DOHH2 (cell line): ENCODE measurements around the gene HLA-DRA.
A peak's percentile ranks its signal among the peaks of the same experiment; 100 is the strongest.
"Not testable (repeated sequence)": the region's sequence is repeated elsewhere in the genome, so short reads cannot be mapped to it uniquely, and the experiment has no call there.

ENCODE experiments used
- H3F3A ChIP-seq: fragments of 200-600 bp; sonication (generic), shearing (Covaris generic); 2 replicates; pipeline ENCODE4 v1.6.0; 2016; ENCODE audit warnings: antibody characterized with exemption, mild to moderate bottlenecking; ENCODE audit not compliant: control insufficient read depth, insufficient read depth
- H3K27ac ChIP-seq: fragments of 200-600 bp; sonication (generic); 2 replicates; pipeline ENCODE4 v1.5.1; 2014; ENCODE audit warnings: low read depth, mild to moderate bottlenecking, low read length, moderate library complexity
- H3K27me3 ChIP-seq: fragments of 200-600 bp; sonication (generic); 2 replicates; pipeline ENCODE4 v1.6.1; 2014; ENCODE audit warnings: mild to moderate bottlenecking, low read length, mixed read lengths; ENCODE audit not compliant: control insufficient read depth
- H3K36me3 ChIP-seq: fragments of 200-600 bp; sonication (generic); 2 replicates; pipeline ENCODE4 v1.6.1; 2014; ENCODE audit warnings: mild to moderate bottlenecking, low read length, moderate library complexity, mixed read lengths; ENCODE audit not compliant: control insufficient read depth
- H3K4me1 ChIP-seq: fragments of 200-600 bp; sonication (generic); 2 replicates; pipeline ENCODE4 v1.6.1; 2014; ENCODE audit warnings: mild to moderate bottlenecking, low read length, mixed read lengths; ENCODE audit not compliant: control insufficient read depth
- H3K4me2 ChIP-seq: fragments of 200-600 bp; sonication (generic); 2 replicates; pipeline ENCODE4 v1.6.0; 2014; ENCODE audit warnings: mild to moderate bottlenecking, low read length, moderate library complexity
- H3K4me3 ChIP-seq: fragments of 200-600 bp; sonication (generic); 2 replicates; pipeline ENCODE4 v1.5.1; 2014; ENCODE audit warnings: mild to moderate bottlenecking, low read length, mixed read lengths
- H3K79me2 ChIP-seq: fragments of 200-600 bp; sonication (generic); 2 replicates; pipeline ENCODE4 v1.6.1; 2014; ENCODE audit warnings: mild to moderate bottlenecking, low read length, mixed read lengths; ENCODE audit not compliant: control insufficient read depth
- H3K9me2 ChIP-seq: fragments of 200-600 bp; sonication (generic); replicated peaks from 2 replicates; pipeline ENCODE4 v1.6.1; 2014; ENCODE audit warnings: mild to moderate bottlenecking, low read length, mixed read lengths; ENCODE audit not compliant: control insufficient read depth
- H3K9me3 ChIP-seq: fragments of 200-600 bp; sonication (generic); 2 replicates; pipeline ENCODE4 v1.6.1; 2014; ENCODE audit warnings: antibody characterized with exemption, low read length, mixed read lengths; ENCODE audit not compliant: control insufficient read depth, insufficient read depth
- H4K20me1 ChIP-seq: fragments of 200-600 bp; sonication (generic); 2 replicates; pipeline ENCODE4 v1.6.0; 2014; ENCODE audit warnings: low read depth, mild to moderate bottlenecking, antibody characterized with exemption, low read length, moderate library complexity; ENCODE audit not compliant: control insufficient read depth, insufficient read depth
- EZH2phosphoT487 ChIP-seq: fragments of 200-600 bp; sonication (generic); IDR thresholded peaks from 2 replicates; pipeline ENCODE4 v1.6.1; 2017; ENCODE audit warnings: borderline replicate concordance, mild to moderate bottlenecking, antibody characterized with exemption, low read length, moderate library complexity, mixed read lengths
- TF ChIP-seq, protein P1 (sequence below): fragments of 200-600 bp; sonication (generic); IDR thresholded peaks from one replicate; pipeline ENCODE4 v1.5.1; 2014; ENCODE audit warnings: antibody characterized with exemption, mild to moderate bottlenecking, low read depth, low read length; ENCODE audit not compliant: poor library complexity, severe bottlenecking

The HLA-DRA gene

DNA sequence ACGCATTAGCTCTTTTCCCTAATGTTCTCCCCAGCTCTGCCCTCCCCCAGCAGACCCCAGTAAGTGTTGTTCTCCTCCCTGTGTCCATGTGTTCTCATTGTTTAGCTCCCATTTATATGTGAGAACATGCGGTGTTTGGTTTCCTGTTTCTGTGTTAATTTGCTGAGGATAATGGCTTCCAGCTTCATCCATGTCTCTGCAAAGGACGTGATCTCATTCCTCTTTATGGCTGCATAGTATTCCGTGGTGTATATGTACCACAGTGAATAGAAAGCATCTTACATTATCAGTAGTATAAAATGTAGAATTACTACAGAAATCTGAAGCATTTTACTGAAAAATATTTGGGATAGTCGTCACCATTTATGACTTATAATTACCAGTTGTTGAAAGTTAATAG is 21.8 kb downstream of the HLA-DRA start:
- Histone ChIP-seq H4K20me1 (no peaks in the 10 kb centered on the region), H3K4me1 (no peaks in the 10 kb centered on the region), H3K4me2 (no peak overlapping the region), H3K27ac (no peak overlapping the region), H3K9me3 (peaks cover 5% of the 10 kb centered on the region), H3F3A (no peaks in the 10 kb centered on the region), H3K27me3 (peaks cover 11% of the 10 kb centered on the region), H3K79me2 (no peaks in the 10 kb centered on the region), H3K4me3 (no peak overlapping the region), H3K9me2 (no peaks in the 10 kb centered on the region), H3K36me3 (no peaks in the 10 kb centered on the region)
- TF ChIP-seq EZH2phosphoT487: no peak
- TF ChIP-seq, protein P1, sequence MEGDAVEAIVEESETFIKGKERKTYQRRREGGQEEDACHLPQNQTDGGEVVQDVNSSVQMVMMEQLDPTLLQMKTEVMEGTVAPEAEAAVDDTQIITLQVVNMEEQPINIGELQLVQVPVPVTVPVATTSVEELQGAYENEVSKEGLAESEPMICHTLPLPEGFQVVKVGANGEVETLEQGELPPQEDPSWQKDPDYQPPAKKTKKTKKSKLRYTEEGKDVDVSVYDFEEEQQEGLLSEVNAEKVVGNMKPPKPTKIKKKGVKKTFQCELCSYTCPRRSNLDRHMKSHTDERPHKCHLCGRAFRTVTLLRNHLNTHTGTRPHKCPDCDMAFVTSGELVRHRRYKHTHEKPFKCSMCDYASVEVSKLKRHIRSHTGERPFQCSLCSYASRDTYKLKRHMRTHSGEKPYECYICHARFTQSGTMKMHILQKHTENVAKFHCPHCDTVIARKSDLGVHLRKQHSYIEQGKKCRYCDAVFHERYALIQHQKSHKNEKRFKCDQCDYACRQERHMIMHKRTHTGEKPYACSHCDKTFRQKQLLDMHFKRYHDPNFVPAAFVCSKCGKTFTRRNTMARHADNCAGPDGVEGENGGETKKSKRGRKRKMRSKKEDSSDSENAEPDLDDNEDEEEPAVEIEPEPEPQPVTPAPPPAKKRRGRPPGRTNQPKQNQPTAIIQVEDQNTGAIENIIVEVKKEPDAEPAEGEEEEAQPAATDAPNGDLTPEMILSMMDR: no peak

DNA sequence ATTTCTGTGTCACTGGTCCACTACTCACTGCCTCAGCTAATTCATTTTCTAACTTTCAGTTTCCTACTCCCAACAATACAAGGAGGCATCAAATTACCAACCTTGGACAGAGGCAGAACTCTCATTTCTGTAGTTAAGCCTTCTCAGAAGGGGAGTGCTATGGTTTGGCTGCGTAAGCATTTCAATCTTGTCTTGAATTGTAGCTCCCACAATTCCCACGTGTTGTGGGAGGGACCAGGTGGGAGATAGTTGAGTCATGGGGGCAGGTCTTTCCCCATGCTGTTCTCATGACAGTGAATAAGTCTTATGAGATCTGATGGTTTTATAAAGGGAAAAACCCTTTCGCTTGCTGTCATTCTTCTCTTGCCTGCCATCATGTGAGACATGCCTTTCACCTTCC is 22.9 kb downstream of the HLA-DRA start:
- Histone ChIP-seq H3K9me2 (no peaks in the 10 kb centered on the region), H4K20me1 (no peaks in the 10 kb centered on the region), H3K36me3 (no peaks in the 10 kb centered on the region), H3K4me1 (no peaks in the 10 kb centered on the region), H3K27me3 (peaks cover 13% of the 10 kb centered on the region), H3K27ac (no peak overlapping the region), H3K4me2 (no peak overlapping the region), H3K79me2 (no peaks in the 10 kb centered on the region), H3K9me3 (peaks cover 10% of the 10 kb centered on the region), H3F3A (no peaks in the 10 kb centered on the region), H3K4me3 (no peak overlapping the region)
- TF ChIP-seq, protein P1: no peak

DNA sequence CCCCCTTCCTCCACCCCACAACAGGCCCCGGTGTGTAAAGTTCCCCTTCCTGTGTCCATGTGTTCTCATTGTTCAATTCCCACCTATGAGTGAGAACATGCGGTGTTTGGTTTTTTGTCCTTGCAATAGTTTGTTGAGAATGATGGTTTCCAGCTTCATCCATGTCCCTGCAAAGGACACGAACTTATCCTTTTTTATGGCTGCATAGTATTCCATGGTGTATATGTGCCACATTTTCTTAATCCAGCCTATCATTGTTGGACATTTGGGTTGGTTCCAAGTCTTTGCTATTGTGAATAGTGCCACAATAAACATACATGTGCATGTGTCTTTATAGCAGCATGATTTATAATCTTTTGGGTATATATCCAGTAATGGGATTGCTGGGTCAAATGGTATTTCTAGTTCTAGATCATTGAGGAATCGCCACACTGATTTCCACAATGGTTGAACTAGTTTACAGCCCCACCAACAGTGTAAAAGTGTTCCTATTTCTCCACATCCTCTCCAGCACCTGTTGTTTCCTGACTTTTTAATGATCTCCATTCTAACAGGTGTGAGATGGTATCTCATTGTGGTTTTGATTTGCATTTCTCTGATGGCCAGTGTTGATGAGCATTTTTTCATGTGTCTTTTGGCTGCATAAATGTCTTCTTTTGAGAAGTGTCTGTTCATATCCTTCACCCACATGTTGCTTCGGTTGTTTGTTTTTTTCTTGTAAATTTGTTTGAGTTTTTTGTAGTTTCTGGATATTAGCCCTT is 28.2 kb downstream of the HLA-DRA start:
- H3K9me2 ChIP-seq, H3K4me2 ChIP-seq, H3K79me2 ChIP-seq, H3K36me3 ChIP-seq, H4K20me1 ChIP-seq, H3K27ac ChIP-seq, H3K27me3 ChIP-seq, H3F3A ChIP-seq, H3K4me1 ChIP-seq, H3K4me3 ChIP-seq: not testable (repeated sequence)
- peaks cover 12% of the 10 kb centered on the region for H3K9me3 ChIP-seq

DNA sequence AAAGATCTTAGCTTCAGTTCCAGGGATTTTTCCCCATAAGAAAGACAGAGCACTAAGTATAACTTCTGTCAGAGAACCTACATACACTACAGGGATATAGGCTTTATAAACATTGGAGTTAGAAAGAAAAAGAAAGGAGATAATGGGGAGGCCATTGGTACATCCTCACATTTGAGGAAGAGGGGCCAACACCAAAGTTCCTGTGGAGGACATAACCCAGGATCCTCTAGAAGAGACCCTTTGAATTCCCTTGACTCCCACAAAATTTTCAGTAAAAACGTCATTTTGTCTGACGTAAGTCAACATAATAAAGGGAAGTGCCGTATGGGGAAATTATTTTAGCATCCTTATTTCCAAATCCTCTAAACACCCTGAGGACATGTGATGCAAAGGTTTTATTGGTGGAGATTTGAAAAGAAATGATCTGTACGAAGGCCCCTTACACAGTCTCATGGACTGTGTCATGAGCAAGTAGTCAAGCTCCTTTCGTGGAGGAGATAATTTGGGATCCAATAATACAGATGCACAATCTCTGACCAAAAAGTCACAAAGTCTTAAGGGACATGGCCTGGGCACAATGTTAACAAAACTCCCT is 33.2 kb downstream of the HLA-DRA start:
- H3K79me2 ChIP-seq: no peaks in the 10 kb centered on the region
- H3K4me3 ChIP-seq: peak overlapping the region; percentile 66
- H3F3A ChIP-seq: no peaks in the 10 kb centered on the region
- peaks cover 6% of the 10 kb centered on the region; the same call in 1 of the 2 replicates for H3K9me3 ChIP-seq
- no peaks in the 10 kb centered on the region for H3K9me2 ChIP-seq
- no peaks in the 10 kb centered on the region for H3K36me3 ChIP-seq
- no peaks in the 10 kb centered on the region for H3K27me3 ChIP-seq
- no peak for TF ChIP-seq EZH2phosphoT487
- TF ChIP-seq, protein P1: no peak
- peaks cover 18% of the 10 kb centered on the region for H3K4me1 ChIP-seq
- H3K4me2 ChIP-seq: peak overlapping the region; percentile 62
- H3K27ac ChIP-seq: no peak overlapping the region
- no peaks in the 10 kb centered on the region for H4K20me1 ChIP-seq

DNA sequence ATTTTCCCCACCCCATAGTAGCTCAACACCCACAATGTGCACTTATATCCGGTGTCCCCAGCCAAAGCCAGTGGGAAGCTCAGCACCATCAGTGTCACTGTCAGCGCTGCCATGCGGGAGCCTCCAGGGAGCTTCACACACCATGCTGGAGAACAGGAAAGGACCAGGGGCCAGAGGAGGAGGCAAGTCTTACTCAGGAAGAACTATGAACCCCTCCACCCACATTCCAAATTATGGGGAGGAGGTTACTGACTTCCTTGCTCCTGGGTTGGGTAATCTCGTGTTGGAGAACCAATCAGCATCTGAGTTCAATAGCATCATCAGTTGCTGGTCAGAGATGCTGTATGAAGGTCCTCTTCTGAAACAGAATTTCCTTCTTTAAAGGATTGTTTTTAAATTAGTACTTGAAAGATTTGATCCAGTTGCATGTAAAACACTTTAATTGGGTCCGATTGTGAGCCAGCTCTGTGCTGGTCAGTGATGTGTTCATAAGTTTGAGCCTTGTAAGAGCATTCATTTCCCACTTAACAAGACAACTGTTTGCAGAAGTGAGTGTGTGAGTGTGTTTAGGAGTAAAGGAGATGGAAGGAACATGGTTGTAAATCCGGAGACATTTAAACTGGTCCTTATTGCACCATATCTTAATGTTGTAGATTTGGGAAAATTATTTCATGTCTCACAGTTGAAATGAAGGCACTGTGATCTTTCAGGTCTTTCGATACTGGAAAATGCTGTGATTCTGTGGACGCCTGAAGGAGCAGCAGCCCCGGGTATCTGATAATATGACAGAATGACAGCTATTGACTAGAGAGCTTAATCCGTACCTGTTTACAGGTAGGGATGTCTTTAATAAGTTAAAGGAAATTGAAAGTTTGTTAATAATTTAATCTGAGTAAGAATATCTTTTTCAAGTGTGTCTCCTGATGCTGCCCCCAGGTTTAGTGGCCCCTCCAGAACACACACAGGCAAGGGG is 34.0 kb downstream of the HLA-DRA start:
- not testable (repeated sequence) for H3F3A ChIP-seq, H3K79me2 ChIP-seq, H4K20me1 ChIP-seq, H3K36me3 ChIP-seq, H3K9me3 ChIP-seq, H3K9me2 ChIP-seq, H3K27me3 ChIP-seq
- Histone ChIP-seq H3K4me2 (peak overlapping the region; percentile 62), H3K4me1 (peaks cover 18% of the 10 kb centered on the region), H3K4me3 (peak overlapping the region; percentile 66), H3K27ac (peak overlapping the region; percentile 15)
